Caco-2 (cell line): ENCODE results near the gene ZP3. TPM values are rescaled to one million over a fixed set of nuclear protein-coding genes. Genes with fewer than 3 reads are reported as not detected.
"Not testable (repeated sequence)": the region's sequence is repeated elsewhere in the genome, so short reads cannot be mapped to it uniquely, and the experiment has no call there.

Source experiments
- BruUV-seq: library from RNA; stranded (reverse); fragments of 400-500 nt; replicated peaks from 2 replicates; lab custom pipeline; 2021; lab: Mats Ljungman, UMichigan
- CTCF ChIA-PET: fragments of 300-600 bp; sonication (Branson Sonifier 250); formaldehyde crosslinking; loops from one replicate; lab custom pipeline; 2022; ENCODE audit warnings: antibody characterized with exemption; lab: Charles Lee
- POLR2A ChIA-PET: fragments of 300-600 bp; sonication (Branson Sonifier 250); formaldehyde crosslinking; loops from one replicate; lab custom pipeline; 2022; ENCODE audit warnings: antibody characterized with exemption; lab: Charles Lee
- DNase-seq, 2 experiments: peaks; one replicate each; pipeline versions ENCODE4 v3.0.0 to v3.0.0-alpha.2; 2020 to 2022
- H3K27me3 ChIP-seq: replicated peaks from 2 replicates; pipeline ENCODE4 v1.6.0; 2011; ENCODE audit warnings: low read length; ENCODE audit not compliant: control insufficient read depth, insufficient read depth
- H3K36me3 ChIP-seq: 2 replicates; pipeline ENCODE4 v1.5.1; 2011; ENCODE audit warnings: low read length; ENCODE audit not compliant: control insufficient read depth, insufficient read depth
- H3K4me1 ChIP-seq: fragments of 250-450 bp; sonication (Bioruptor Pico); 2 replicates; pipeline ENCODE4 v1.5.1; 2020; ENCODE audit warnings: mild to moderate bottlenecking
- H3K4me3 ChIP-seq: 2 replicates; pipeline ENCODE4 v1.5.1; 2011; ENCODE audit warnings: low read depth, mild to moderate bottlenecking, control low read depth, low read length
- H3K9me3 ChIP-seq: fragments of 250-450 bp; sonication (Bioruptor Pico); 2 replicates; pipeline ENCODE4 v1.5.1; 2020; ENCODE audit warnings: mild to moderate bottlenecking, moderate library complexity
- H3K27ac Mint-ChIP-seq: one replicate; pipeline ENCODE4 v1.8.0; 2022; ENCODE audit warnings: mixed read lengths; ENCODE audit not compliant: unreplicated experiment
- H3K27me3 Mint-ChIP-seq: one replicate; pipeline ENCODE4 v1.8.0; 2022; ENCODE audit warnings: mixed read lengths; ENCODE audit not compliant: insufficient read depth, unreplicated experiment
- H3K36me3 Mint-ChIP-seq: one replicate; pipeline ENCODE4 v1.8.0; 2022; ENCODE audit warnings: mild to moderate bottlenecking, mixed read lengths; ENCODE audit not compliant: insufficient read depth, unreplicated experiment
- H3K4me1 Mint-ChIP-seq: one replicate; pipeline ENCODE4 v1.8.0; 2022; ENCODE audit warnings: low read depth, mixed read lengths; ENCODE audit not compliant: unreplicated experiment
- H3K4me3 Mint-ChIP-seq: one replicate; pipeline ENCODE4 v1.8.0; 2022; ENCODE audit warnings: mild to moderate bottlenecking, moderate library complexity, mixed read lengths; ENCODE audit not compliant: unreplicated experiment
- H3K9me3 Mint-ChIP-seq: one replicate; pipeline ENCODE4 v1.8.0; 2022; ENCODE audit warnings: mixed read lengths; ENCODE audit not compliant: unreplicated experiment
- intact Hi-C: fragments of 100-400 bp; cut with micrococcal nuclease; formaldehyde crosslinking; loops from one replicate; pipeline ENCODE4 v1.10.0; 2022; ENCODE audit not compliant: unreplicated experiment
- total RNA-seq: library from RNA; stranded (reverse); gene quantifications from 2 replicates; pipeline ENCODE4 v1.2.3, GENCODE V29; 2022

ZP3 gene
- total RNA-seq, 1 experiment from 2014 or later: 3.2 TPM

DNA sequence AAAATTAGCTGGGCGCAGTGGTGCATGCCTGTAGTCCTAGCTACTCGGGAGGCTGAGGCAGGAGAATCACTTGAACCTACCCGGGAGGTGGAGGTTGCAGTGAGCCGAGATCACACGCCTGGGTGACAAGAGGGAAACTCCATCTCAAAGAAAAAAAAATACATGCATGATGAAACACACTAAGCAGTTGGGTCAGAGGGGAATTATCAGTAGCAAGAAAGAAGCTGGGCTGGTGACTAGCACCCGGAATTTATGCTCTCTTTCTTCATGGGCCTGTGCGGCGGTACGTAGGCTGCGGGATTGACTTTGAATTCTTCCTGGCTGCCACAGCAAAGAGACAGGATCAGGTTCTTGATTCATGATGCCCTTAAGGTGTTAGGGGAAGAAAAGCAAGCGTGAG, 54.9 kb downstream of the ZP3 start:
- CTCF ChIA-PET, H3K27me3 Mint-ChIP-seq, H3K9me3 Mint-ChIP-seq, H3K36me3 Mint-ChIP-seq, H3K9me3 ChIP-seq, H3K4me1 Mint-ChIP-seq, BruUV-seq, H3K4me3 ChIP-seq, H3K4me1 ChIP-seq, POLR2A ChIA-PET, H3K36me3 ChIP-seq, H3K27me3 ChIP-seq, intact Hi-C loops, H3K4me3 Mint-ChIP-seq: not testable (repeated sequence)
- DNase-seq: peak in 1 of 2 experiments; percentile 39
- peak overlapping the region; percentile 39 for H3K27ac Mint-ChIP-seq

DNA sequence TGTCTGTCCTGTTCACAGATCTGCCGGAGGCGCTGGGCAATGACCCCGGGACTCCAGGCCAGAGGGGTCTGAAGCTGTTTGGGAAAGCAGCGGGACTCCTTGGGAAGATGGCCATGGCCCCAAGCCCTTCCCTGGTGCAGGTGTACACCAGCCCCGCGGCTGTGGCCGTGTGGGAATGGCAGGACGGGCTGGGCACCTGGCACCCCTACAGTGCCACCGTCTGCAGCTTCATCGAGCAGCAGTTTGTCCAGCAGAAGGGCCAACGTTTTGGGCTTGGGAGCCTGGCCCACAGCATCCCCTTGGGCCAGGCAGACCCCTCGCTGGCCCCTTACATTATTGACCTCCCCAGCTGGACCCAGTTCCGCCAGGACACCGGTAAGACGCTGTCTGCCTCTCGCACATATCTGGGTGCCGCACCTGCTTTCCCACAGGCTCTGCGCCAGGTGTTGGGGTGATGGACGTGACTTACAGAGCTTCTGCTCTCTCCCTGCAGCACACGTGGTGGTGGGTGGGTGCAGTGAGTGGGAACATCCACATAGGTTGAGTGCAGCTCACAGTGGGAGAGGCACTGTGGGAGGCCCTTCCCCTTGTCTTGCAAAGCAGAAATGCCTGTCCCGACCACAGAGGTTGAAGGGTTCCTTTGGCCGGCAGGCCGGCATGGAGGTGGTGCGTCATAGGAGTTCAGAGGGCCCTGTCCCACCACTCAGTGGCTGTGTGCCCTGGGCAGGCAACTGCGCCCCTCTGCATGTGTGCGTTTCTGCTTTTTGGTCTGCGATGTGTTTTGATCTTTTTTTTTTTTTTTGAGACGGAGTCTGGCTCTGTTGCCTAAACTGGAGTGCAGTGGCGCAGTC, 55.9 kb downstream of the ZP3 start:
- DNase-seq, CTCF ChIA-PET, H3K9me3 ChIP-seq, H3K9me3 Mint-ChIP-seq, intact Hi-C loops, H3K4me3 ChIP-seq, H3K27me3 ChIP-seq, H3K27ac Mint-ChIP-seq, H3K4me3 Mint-ChIP-seq, H3K36me3 Mint-ChIP-seq, BruUV-seq, H3K27me3 Mint-ChIP-seq, H3K4me1 Mint-ChIP-seq, POLR2A ChIA-PET, H3K4me1 ChIP-seq, H3K36me3 ChIP-seq: not testable (repeated sequence)

DNA sequence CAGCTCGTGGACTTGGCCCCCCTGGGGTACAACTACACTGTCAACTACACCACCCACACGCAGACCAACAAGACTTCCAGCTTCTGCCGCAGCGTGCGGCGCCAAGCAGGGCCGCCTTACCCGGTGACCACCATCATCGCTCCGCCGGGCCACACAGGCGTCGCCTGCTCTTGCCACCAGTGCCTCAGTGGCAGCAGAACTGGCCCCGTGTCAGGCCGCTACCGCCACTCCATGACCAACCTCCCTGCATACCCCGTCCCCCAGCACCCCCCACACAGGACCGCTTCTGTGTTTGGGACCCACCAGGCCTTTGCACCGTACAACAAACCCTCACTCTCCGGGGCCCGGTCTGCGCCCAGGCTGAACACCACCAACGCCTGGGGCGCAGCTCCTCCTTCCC, 57.9 kb downstream of the ZP3 start:
- H3K9me3 ChIP-seq, POLR2A ChIA-PET, H3K4me3 Mint-ChIP-seq, H3K36me3 Mint-ChIP-seq, H3K36me3 ChIP-seq, CTCF ChIA-PET, H3K4me1 Mint-ChIP-seq, intact Hi-C loops, H3K27me3 ChIP-seq, H3K27ac Mint-ChIP-seq, H3K4me3 ChIP-seq, DNase-seq, H3K9me3 Mint-ChIP-seq, H3K4me1 ChIP-seq, H3K27me3 Mint-ChIP-seq: not testable (repeated sequence)
- TSS peak; percentile 7 for BruUV-seq

DNA sequence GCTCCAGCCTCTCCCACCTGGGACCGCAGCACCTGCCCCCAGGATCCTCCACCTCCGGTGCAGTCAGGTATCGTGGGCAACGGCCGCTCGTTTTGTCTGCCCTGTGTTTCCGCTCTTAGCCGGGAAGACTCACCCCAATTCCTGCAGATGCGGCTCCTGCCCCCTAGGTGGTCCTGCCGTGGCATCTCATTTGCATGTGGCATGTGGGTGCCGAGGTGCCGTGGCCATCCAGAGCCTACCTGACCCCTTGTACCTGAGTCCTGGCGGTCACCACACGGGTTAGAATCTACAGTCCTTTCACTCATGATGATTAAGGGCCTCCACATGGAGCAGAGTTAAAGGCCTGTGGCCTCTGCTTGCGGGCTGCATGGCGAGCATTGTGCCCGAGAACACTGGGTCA, 58.3 kb downstream of the ZP3 start:
- intact Hi-C loops, BruUV-seq, H3K36me3 ChIP-seq: not testable (repeated sequence)

DNA sequence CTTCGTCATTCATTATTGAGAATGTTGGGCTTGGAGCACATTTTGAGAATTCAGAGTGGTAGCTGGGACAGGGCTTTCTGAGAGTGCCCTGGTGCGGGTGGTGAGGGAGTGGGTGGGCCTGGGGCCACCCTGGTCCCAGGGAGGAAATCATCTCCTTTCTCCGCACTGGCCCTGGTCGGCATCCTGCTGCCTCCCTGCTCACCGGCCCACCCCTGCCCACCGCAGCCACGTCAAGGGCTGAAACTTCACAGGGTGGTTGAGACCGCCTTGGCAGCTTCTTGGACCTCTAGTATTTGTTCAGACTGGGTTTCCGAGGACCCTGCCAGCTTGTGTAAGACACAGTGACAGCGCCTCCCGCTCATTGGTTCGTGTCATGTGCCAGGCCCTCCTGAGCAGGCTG, 59.7 kb downstream of the ZP3 start:
- intact Hi-C loops, BruUV-seq: not testable (repeated sequence)

More for the DNA sequence above, 58.3 kb downstream of the ZP3 start:
- H3K4me1 ChIP-seq, H3K27ac Mint-ChIP-seq, POLR2A ChIA-PET, DNase-seq, H3K9me3 ChIP-seq, H3K9me3 Mint-ChIP-seq, H3K4me3 ChIP-seq, H3K4me3 Mint-ChIP-seq, CTCF ChIA-PET, H3K27me3 Mint-ChIP-seq, H3K4me1 Mint-ChIP-seq, H3K27me3 ChIP-seq, H3K36me3 Mint-ChIP-seq: not testable (repeated sequence)

DNA sequence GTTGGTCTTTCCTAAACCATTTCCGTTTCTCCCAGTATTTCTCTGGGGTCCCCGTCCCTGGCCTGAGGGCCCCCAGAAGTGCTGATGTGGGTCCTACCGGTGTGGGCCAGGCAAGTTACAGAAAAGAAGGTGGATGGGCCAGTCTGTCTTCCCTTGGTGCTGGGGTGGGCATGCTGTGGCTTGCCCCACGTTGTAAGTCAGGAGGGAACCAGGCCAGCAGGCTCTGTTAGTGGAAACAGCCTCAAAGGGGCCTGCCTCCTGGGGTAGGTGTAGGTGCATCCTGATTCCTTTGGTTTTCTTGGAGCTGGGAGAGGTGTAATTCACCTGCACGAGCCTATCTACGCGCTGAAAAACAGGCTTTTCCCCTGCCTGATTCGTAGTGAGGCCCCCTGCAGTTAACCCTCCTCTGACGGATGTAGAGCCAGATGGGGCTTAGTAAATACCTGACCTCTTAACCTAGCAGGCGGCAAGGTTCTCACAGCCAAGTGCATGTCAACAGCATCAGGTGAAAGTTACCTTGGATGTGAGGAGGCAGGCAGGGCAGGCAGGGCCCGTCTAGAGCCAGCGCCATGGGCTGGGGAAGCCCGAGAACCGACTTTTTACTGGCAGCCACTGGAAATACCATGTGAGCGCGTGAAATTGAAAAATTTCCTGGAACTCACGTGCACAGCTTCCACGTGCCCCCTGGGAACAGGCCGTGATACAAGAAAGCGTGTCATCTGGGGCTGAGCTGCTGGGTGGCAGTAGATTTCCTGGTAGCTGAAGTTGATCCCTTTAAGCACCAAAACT, 61.3 kb downstream of the ZP3 start:
- H3K9me3 Mint-ChIP-seq, H3K9me3 ChIP-seq, H3K36me3 Mint-ChIP-seq, H3K4me1 Mint-ChIP-seq, intact Hi-C loops, POLR2A ChIA-PET, BruUV-seq, H3K4me3 ChIP-seq, H3K4me1 ChIP-seq, H3K4me3 Mint-ChIP-seq, H3K27ac Mint-ChIP-seq, DNase-seq, H3K27me3 ChIP-seq, H3K27me3 Mint-ChIP-seq, H3K36me3 ChIP-seq, CTCF ChIA-PET: not testable (repeated sequence)

More for the DNA sequence above, 59.7 kb downstream of the ZP3 start:
- H3K27me3 Mint-ChIP-seq, H3K9me3 ChIP-seq, H3K9me3 Mint-ChIP-seq, H3K36me3 Mint-ChIP-seq, H3K4me3 ChIP-seq, H3K27ac Mint-ChIP-seq, DNase-seq, H3K4me3 Mint-ChIP-seq, H3K4me1 Mint-ChIP-seq, POLR2A ChIA-PET, H3K36me3 ChIP-seq, H3K27me3 ChIP-seq, H3K4me1 ChIP-seq, CTCF ChIA-PET: not testable (repeated sequence)
